HepG2 (cell line): ENCODE results near the gene PAXX. TPM values are rescaled to one million over a fixed set of nuclear protein-coding genes. Genes with fewer than 3 reads are reported as not detected.
A peak's percentile ranks its signal among the peaks of the same experiment; 100 is the strongest.

Source experiments
- HDAC1 ChIP-seq: sonication (generic); formaldehyde crosslinking; IDR thresholded peaks from 2 replicates; pipeline ENCODE4 v1.5.1; 2020; ENCODE audit warnings: mild to moderate bottlenecking, missing genetic modification reagents
- MLXIP ChIP-seq: sonication (generic); formaldehyde crosslinking; IDR thresholded peaks from 2 replicates; pipeline ENCODE4 v1.9.0; 2021; ENCODE audit warnings: missing genetic modification reagents, borderline replicate concordance
- NCOA1 ChIP-seq: sonication (generic); formaldehyde crosslinking; IDR thresholded peaks from 2 replicates; pipeline ENCODE4 v1.9.0; 2021; ENCODE audit warnings: missing genetic modification reagents
- NKX3-1 ChIP-seq: sonication (generic); formaldehyde crosslinking; IDR thresholded peaks from 2 replicates; pipeline ENCODE4 v1.5.0; 2020; ENCODE audit warnings: missing genetic modification reagents
- TCF7 ChIP-seq: sonication (generic); IDR thresholded peaks from 2 replicates; pipeline ENCODE4 v1.6.1; 2016; ENCODE audit warnings: antibody characterized with exemption, low read depth
- TEAD2 ChIP-seq: sonication (generic); formaldehyde crosslinking; IDR thresholded peaks from 2 replicates; pipeline ENCODE4 v1.9.0; 2021; ENCODE audit warnings: missing genetic modification reagents
- ZNF280B ChIP-seq: sonication (generic); formaldehyde crosslinking; IDR thresholded peaks from 2 replicates; pipeline ENCODE4 v1.5.0; 2020; ENCODE audit warnings: missing genetic modification reagents, mild to moderate bottlenecking, borderline replicate concordance
- ZNF281 ChIP-seq: sonication (generic); formaldehyde crosslinking; IDR thresholded peaks from 2 replicates; pipeline ENCODE4 v1.4.0; 2020; ENCODE audit warnings: missing genetic modification reagents, borderline replicate concordance
- ZNF414 ChIP-seq: sonication (generic); formaldehyde crosslinking; IDR thresholded peaks from 2 replicates; pipeline ENCODE4 v1.5.0; 2020; ENCODE audit warnings: missing genetic modification reagents
- ZNF687 ChIP-seq: sonication (generic); formaldehyde crosslinking; IDR thresholded peaks from 2 replicates; pipeline ENCODE4 v1.5.1; 2020; ENCODE audit warnings: mild to moderate bottlenecking, missing genetic modification reagents, moderate library complexity
- ZNF7 ChIP-seq: IDR thresholded peaks from 2 replicates; pipeline ENCODE4 v1.6.1; 2016; ENCODE audit warnings: missing biosample characterization, missing genetic modification reagents
- ZNF800 ChIP-seq: sonication (generic); formaldehyde crosslinking; IDR thresholded peaks from 2 replicates; pipeline ENCODE4 v1.4.0; 2020; ENCODE audit warnings: missing genetic modification reagents
- ZSCAN31 ChIP-seq: sonication (generic); formaldehyde crosslinking; IDR thresholded peaks from 2 replicates; pipeline ENCODE4 v1.5.0; 2020; ENCODE audit warnings: low read depth, mild to moderate bottlenecking, missing genetic modification reagents
- polyA plus RNA-seq, 8 experiments: library from polyadenylated mRNA; depleted of rRNA in 3 of 8; stranded (reverse) in 7 of 8; unstranded in 1 of 8; fragments of >200 nt; fragmentation: Illumina TruSeq in 4 of 8; extraction: Trizol in 4 of 8; gene quantifications; 2 replicates each; pipeline versions ENCODE4 v1.2.1 to v1.2.3, GENCODE V29; 2011 to 2016; ENCODE audit warnings: low read depth in 4 of 8, missing spikeins in 1 of 8, mixed read lengths in 1 of 8; ENCODE audit not compliant: insufficient read depth in 1 of 8
- total RNA-seq, 5 experiments: library from RNA; depleted of rRNA; stranded (reverse); fragments of >200 nt; fragmentation: Illumina TruSeq; extraction: Trizol; gene quantifications; 2 replicates each; pipeline ENCODE4 v1.2.3, GENCODE V29; 2016; ENCODE audit warnings: low read depth in 1 of 5

PAXX gene
- total and polyA plus RNA-seq, 2 of the 13 experiments (the other 11 are each of a cell fraction or from before 2014, with no cell fraction given), result 14.0 to 31.9 TPM

- TF ChIP-seq ZNF800 (CRISPR knock-in tag), result 0 out of 2 replicates have a peak, but pooled peaks have one; percentile 30
- peak; percentile 90 for TF ChIP-seq ZNF687
- no peak for TF ChIP-seq ZNF7 (CRISPR knock-in tag)
- peak; percentile 58; the same call in 1 of the 2 replicates for TF ChIP-seq NCOA1 (CRISPR knock-in tag)
- peak; percentile 50; the same call in 1 of the 2 replicates for TF ChIP-seq ZNF280B (CRISPR knock-in tag)
- no peak for TF ChIP-seq MLXIP (CRISPR knock-in tag)
- TF ChIP-seq ZNF414 (CRISPR knock-in tag), result peak; percentile 67; the same call in 1 of the 2 replicates
- peak; percentile 50 for TF ChIP-seq ZSCAN31 (CRISPR knock-in tag)
- TF ChIP-seq TCF7, result no peak
- peak; percentile 95 for TF ChIP-seq ZNF281 (CRISPR knock-in tag)
- TF ChIP-seq HDAC1 (CRISPR knock-in tag), result peak; percentile 86
- no peak for TF ChIP-seq TEAD2 (CRISPR knock-in tag)
- TF ChIP-seq NKX3-1, result 0 out of 2 replicates have a peak, but pooled peaks have one; percentile 8
These were observed 42.2 kb upstream of the PAXX start (continued) for GRCh38 chr9:136949817-136950655.
